Neural progenitor cell (in vitro differentiated cells): ENCODE data around the gene ACACB. TPM values are rescaled to one million over a fixed set of nuclear protein-coding genes. Genes with fewer than 3 reads are reported as not detected.
A peak's percentile ranks its signal among the peaks of the same experiment; 100 is the strongest.

Experiments
- DNase-seq: peaks from one replicate; pipeline ENCODE4 v3.0.0-alpha.2; 2016; ENCODE audit warnings: low spot score
- H2AFZ ChIP-seq: fragments of 200-600 bp; sonication (generic); replicated peaks from 2 replicates; pipeline ENCODE4 v1.6.1; 2016; ENCODE audit warnings: antibody characterized with exemption
- H3F3A ChIP-seq: fragments of 200-600 bp; sonication (generic); 2 replicates; pipeline ENCODE4 v1.6.1; 2016; ENCODE audit warnings: antibody characterized with exemption, low read depth
- H3K27ac ChIP-seq: fragments of 200-600 bp; sonication (generic); 2 replicates; pipeline ENCODE4 v1.5.1; 2016; ENCODE audit warnings: mild to moderate bottlenecking
- H3K27me3 ChIP-seq: fragments of 200-600 bp; sonication (generic); 2 replicates; pipeline ENCODE4 v1.6.1; 2016; ENCODE audit warnings: mild to moderate bottlenecking, moderate library complexity
- H3K36me3 ChIP-seq: fragments of 200-600 bp; sonication (generic); 2 replicates; pipeline ENCODE4 v1.5.1; 2016
- H3K4me1 ChIP-seq: fragments of 200-600 bp; sonication (generic); 2 replicates; pipeline ENCODE4 v1.6.1; 2016; ENCODE audit warnings: mixed run types
- H3K4me2 ChIP-seq: fragments of 200-600 bp; sonication (generic); 2 replicates; pipeline ENCODE4 v1.6.1; 2016
- H3K4me3 ChIP-seq: fragments of 200-600 bp; sonication (generic); 2 replicates; pipeline ENCODE4 v1.5.1; 2016
- H3K79me2 ChIP-seq: fragments of 200-600 bp; sonication (generic); 2 replicates; pipeline ENCODE4 v1.6.1; 2016; ENCODE audit warnings: low read depth
- H3K9ac ChIP-seq: fragments of 200-600 bp; sonication (generic); 2 replicates; pipeline ENCODE4 v1.6.1; 2016
- H3K9me3 ChIP-seq: fragments of 200-600 bp; sonication (generic); 2 replicates; pipeline ENCODE4 v1.5.1; 2016; ENCODE audit warnings: low read depth
- H4K20me1 ChIP-seq: fragments of 200-600 bp; sonication (generic); 2 replicates; pipeline ENCODE4 v1.6.1; 2016; ENCODE audit warnings: low read depth
- H3K27ac Mint-ChIP-seq: 3 replicates; pipeline ENCODE4 v1.8.0; 2021; ENCODE audit warnings: mixed read lengths
- H3K27me3 Mint-ChIP-seq: 2 replicates; pipeline ENCODE4 v1.8.0; 2022; ENCODE audit warnings: low read depth, mild to moderate bottlenecking, inconsistent platforms, moderate library complexity, mixed read lengths; ENCODE audit not compliant: insufficient read depth
- H3K36me3 Mint-ChIP-seq: 3 replicates; pipeline ENCODE4 v1.8.0; 2021; ENCODE audit warnings: mixed read lengths
- H3K4me1 Mint-ChIP-seq: 3 replicates; pipeline ENCODE4 v1.8.0; 2021; ENCODE audit warnings: mixed read lengths
- H3K4me3 Mint-ChIP-seq: 3 replicates; pipeline ENCODE4 v1.8.0; 2021; ENCODE audit warnings: mild to moderate bottlenecking, moderate library complexity, mixed read lengths
- H3K9me3 Mint-ChIP-seq: 3 replicates; pipeline ENCODE4 v1.8.0; 2020; ENCODE audit warnings: mixed read lengths
- CTCF ChIP-seq: fragments of 200-600 bp; sonication (generic); IDR thresholded peaks from 2 replicates; pipeline ENCODE4 v1.5.1; 2017; ENCODE audit warnings: antibody characterized with exemption, mild to moderate bottlenecking
- EZH2 ChIP-seq: fragments of 200-600 bp; sonication (generic); IDR thresholded peaks from 2 replicates; pipeline ENCODE4 v1.6.1; 2017; ENCODE audit warnings: antibody characterized with exemption, mild to moderate bottlenecking, moderate library complexity
- EZH2phosphoT487 ChIP-seq: fragments of 200-600 bp; sonication (generic); IDR thresholded peaks from 2 replicates; pipeline ENCODE4 v1.6.1; 2017; ENCODE audit warnings: antibody characterized with exemption
- total RNA-seq: library from RNA; depleted of rRNA; stranded (reverse); fragments of >200 nt; gene quantifications from 2 replicates; pipeline ENCODE4 v1.2.3, GENCODE V29; 2015; ENCODE audit warnings: low replicate concordance

The ACACB gene
- total RNA-seq, 1 donor from 2014 or later: 2.4 TPM

DNA sequence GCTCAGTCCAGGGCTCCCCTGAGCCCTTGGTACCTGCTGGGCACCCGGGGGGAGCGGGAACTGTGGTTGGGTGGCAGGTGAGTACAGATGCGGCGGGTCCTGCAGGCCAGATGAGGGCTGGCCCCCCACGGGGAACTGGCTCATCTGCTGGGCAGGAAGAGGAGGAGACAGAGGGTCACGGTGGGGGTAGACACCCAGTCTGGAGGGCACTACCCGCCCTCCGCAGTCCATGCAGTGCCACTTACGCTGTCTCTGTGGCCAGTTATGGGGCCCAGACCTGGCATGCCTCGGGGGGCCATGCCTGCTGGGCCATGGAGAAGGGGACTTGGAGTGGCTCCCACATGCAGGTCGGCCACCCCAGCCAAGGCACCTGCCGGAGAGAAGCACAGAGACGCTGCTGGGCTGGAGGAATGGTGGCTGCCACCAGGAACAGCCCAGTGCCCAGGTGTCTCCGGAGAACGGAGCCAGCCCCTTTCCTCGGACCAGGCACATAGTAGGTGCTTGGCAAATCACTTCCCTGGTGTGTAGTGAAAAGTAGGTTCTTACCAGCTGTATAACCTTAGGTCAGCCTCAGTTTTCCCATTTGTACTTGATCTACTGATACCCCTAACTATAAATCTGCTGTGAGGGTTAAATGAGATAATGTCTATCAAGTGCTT is 171.6 kb downstream of the ACACB start:
- no peak overlapping the region for H3K27ac ChIP-seq
- no peak overlapping the region for H3K4me3 Mint-ChIP-seq
- H3K27ac Mint-ChIP-seq: no peak overlapping the region
- H3K9me3 ChIP-seq: no peaks in the 10 kb centered on the region
- H3K4me1 Mint-ChIP-seq: peaks cover 26% of the 10 kb centered on the region
- no peaks in the 10 kb centered on the region for H4K20me1 ChIP-seq
- H3F3A ChIP-seq: peaks cover 19% of the 10 kb centered on the region
- no peaks in the 10 kb centered on the region for H3K36me3 Mint-ChIP-seq
- H3K27me3 Mint-ChIP-seq: peaks cover 18% of the 10 kb centered on the region
- H3K79me2 ChIP-seq: no peaks in the 10 kb centered on the region
- TF ChIP-seq CTCF: no peak
- TF ChIP-seq EZH2: no peak
- TF ChIP-seq EZH2phosphoT487: no peak
- no peak overlapping the region for H3K9ac ChIP-seq
- H3K36me3 ChIP-seq: no peaks in the 10 kb centered on the region
- H3K9me3 Mint-ChIP-seq: no peaks in the 10 kb centered on the region
- no peak for DNase-seq
- H2AFZ ChIP-seq: no peak overlapping the region
- no peaks in the 10 kb centered on the region for H3K27me3 ChIP-seq
- no peak overlapping the region for H3K4me3 ChIP-seq
- peak overlapping the region; percentile 43 for H3K4me2 ChIP-seq
- peaks cover 19% of the 10 kb centered on the region for H3K4me1 ChIP-seq

DNA sequence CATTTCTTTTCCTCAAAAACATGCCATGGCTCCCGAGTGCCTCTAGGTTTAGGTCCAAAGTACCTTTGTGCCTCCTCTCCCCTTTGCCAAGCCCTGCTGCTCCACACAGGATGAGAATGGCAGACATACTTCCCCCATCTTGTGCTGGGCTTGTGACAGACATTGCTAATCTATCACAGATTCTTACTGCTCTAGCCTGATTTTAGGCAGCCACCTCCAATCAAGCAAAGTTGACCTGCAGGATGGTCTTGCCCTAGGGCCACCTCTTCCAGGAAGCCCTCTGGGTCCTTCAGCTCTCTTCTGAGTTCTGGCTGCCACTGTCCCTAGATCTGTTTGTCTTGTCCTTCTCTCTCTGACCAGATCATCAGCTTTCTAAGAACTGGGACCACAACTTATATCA is 172.2 kb downstream of the ACACB start:
- H3K27ac Mint-ChIP-seq: peak overlapping the region; percentile 29
- Histone ChIP-seq H3K4me3 (no peak overlapping the region), H3K4me2 (peak overlapping the region; percentile 43), H3K27ac (no peak overlapping the region), H3K27me3 (no peaks in the 10 kb centered on the region), H3K4me1 (peaks cover 19% of the 10 kb centered on the region), H4K20me1 (no peaks in the 10 kb centered on the region), H2AFZ (peak overlapping the region; percentile 24), H3K9ac (no peak overlapping the region), H3K9me3 (no peaks in the 10 kb centered on the region), H3K79me2 (no peaks in the 10 kb centered on the region), H3K36me3 (no peaks in the 10 kb centered on the region), H3F3A (peaks cover 23% of the 10 kb centered on the region)
- no peak overlapping the region for H3K4me3 Mint-ChIP-seq
- DNase-seq: no peak
- TF ChIP-seq CTCF: no peak
- TF ChIP-seq EZH2phosphoT487: no peak
- no peak for TF ChIP-seq EZH2
- H3K9me3 Mint-ChIP-seq: no peaks in the 10 kb centered on the region
- H3K36me3 Mint-ChIP-seq: no peaks in the 10 kb centered on the region
- H3K27me3 Mint-ChIP-seq: peaks cover 22% of the 10 kb centered on the region
- peaks cover 31% of the 10 kb centered on the region for H3K4me1 Mint-ChIP-seq

GRCh38 chr12:109289004-109289403 is 172.6 kb downstream of the ACACB start:
- Histone ChIP-seq H3K9ac (no peak overlapping the region), H2AFZ (no peak overlapping the region), H3K36me3 (no peaks in the 10 kb centered on the region), H3K4me3 (no peak overlapping the region), H3K4me2 (no peak overlapping the region), H3K4me1 (peaks cover 19% of the 10 kb centered on the region), H3K79me2 (no peaks in the 10 kb centered on the region), H3K9me3 (no peaks in the 10 kb centered on the region), H3K27me3 (no peaks in the 10 kb centered on the region), H3K27ac (no peak overlapping the region), H4K20me1 (no peaks in the 10 kb centered on the region), H3F3A (peaks cover 23% of the 10 kb centered on the region)
- no peak for DNase-seq
- Mint-ChIP-seq H3K27ac (no peak overlapping the region), H3K4me3 (no peak overlapping the region), H3K9me3 (no peaks in the 10 kb centered on the region), H3K36me3 (no peaks in the 10 kb centered on the region), H3K27me3 (peaks cover 22% of the 10 kb centered on the region), H3K4me1 (peaks cover 31% of the 10 kb centered on the region)
- TF ChIP-seq EZH2phosphoT487 (no peak), EZH2 (no peak), CTCF (no peak)
